UCSD-AML1 (cell line): Measurements from ENCODE around the gene ZNF423.
"Not testable (repeated sequence)": the region's sequence is repeated elsewhere in the genome, so short reads cannot be mapped to it uniquely, and the experiment has no call there.

ENCODE experiments used
- DNase-seq: peaks from one replicate; lab custom pipeline; 2025; ENCODE audit not compliant: unreplicated experiment; lab: John Stamatoyannopoulos, UW

ZNF423 gene

DNA sequence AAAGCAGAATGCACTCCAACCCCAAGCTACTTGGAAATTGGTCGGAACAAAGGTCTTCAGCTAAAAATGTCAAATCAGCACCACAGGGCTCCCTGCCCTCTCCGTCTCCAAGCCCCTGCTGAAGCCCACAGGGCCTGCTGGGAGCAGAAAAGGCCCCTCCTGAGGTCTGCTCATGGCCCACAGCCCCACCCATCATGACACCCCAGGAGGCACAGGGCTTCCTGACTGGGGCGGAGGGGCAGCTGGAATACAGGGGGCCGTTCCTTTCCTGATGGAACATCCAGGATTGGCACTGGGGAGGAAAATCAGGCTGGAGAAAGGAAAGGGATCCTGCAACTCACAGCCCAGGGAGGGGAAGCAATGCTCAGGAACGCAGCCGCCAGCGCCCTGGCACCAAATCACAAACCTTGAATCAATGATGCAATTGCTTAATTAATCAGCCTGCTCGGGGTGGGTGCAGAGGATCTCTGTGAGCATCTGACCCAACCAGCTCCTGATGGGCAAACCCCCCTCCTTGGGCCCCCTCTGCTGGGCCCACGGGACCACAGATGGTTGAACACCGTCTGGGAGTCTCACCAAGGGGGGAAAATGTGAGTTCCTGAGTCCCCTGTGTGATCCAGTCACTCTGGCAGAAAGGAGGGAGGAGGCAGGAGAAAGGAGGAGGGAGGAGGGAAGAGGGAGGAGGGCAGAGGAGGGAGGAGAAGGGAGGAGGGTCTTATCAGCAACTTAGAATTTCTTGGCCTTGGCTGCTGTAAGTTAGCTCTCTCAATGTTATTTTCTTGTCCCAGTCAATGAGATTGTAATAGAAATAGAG is 155.5 kb downstream of the ZNF423 start:
- no peak for DNase-seq

DNA sequence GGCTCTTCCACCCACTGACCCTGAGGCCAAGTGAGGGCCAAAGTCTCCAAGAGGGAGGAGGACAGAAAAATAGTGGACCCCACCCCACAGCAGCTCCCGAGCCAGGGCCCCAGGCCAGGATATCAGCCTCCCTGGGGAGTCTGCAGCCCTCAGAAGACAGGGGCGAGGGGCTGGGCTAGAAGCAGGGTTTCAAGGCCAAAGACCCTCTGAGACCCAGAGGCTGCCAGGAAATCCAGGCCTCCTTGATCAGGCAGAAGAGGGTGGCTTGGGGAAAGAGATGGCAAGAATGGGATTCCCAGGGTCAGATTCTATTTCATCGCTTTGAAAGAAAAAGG is 156.1 kb downstream of the ZNF423 start:
- no peak for DNase-seq

DNA sequence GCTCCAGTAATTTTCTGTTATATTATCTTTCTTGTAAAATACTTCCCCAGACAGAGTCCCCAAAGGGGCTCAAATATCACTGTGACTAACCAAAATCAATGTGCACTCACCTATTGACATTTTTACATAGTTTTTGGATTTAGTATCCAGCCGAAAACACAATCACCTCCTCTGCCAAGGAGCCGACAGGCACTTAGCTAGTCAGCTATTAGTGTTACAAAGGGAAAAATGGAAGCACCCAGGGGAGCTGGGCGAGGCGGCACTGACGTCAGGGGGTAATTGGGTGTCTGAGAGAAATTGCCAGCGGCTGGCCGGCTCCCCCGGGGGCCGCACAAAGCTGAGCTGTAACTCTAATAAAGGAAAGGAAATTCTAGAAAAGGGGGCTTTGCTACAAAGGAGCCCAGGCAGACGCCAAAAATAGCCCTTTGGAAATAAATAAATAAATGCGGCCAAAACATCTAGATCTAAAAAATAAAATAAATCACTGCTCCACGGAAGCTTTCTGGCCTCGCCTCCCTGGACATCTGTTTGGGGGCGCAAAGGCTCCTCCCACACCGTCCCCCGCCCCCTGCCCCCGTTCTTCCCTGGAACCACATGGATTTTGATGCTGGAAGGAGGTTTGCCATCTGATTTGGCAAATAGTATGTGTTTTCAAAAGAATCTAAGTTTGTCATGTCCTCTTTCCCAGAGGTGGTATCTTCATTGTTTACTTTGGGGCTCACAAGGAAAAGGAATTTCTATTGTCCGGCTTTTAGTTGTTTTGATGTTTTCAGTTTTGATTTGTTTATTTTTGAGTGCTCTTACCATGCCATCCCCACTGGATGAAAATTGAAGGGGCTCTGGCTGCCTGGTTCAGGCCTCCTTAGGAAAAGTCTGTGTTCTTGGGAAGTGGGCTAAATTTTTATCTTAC is 156.7 kb downstream of the ZNF423 start:
- no peak for DNase-seq

DNA sequence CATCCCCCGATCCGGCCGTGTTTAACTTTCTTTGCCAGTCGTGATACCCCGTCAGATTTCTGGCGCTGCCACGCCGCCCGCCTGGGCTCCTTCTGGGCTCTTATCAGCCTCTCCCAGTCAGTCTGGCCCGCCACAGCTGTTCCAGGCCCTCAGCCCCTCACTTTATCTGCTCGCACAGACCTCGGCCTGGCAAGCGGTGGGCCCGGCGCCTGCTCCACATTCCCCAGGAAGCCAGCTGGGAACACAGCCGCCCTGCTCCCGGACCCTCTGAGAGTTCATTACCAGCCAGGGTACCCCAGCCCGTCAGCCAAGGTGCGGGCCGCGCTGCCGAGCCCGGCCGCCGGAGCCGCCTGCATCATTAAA is 157.5 kb downstream of the ZNF423 start:
- DNase-seq, result no peak

DNA sequence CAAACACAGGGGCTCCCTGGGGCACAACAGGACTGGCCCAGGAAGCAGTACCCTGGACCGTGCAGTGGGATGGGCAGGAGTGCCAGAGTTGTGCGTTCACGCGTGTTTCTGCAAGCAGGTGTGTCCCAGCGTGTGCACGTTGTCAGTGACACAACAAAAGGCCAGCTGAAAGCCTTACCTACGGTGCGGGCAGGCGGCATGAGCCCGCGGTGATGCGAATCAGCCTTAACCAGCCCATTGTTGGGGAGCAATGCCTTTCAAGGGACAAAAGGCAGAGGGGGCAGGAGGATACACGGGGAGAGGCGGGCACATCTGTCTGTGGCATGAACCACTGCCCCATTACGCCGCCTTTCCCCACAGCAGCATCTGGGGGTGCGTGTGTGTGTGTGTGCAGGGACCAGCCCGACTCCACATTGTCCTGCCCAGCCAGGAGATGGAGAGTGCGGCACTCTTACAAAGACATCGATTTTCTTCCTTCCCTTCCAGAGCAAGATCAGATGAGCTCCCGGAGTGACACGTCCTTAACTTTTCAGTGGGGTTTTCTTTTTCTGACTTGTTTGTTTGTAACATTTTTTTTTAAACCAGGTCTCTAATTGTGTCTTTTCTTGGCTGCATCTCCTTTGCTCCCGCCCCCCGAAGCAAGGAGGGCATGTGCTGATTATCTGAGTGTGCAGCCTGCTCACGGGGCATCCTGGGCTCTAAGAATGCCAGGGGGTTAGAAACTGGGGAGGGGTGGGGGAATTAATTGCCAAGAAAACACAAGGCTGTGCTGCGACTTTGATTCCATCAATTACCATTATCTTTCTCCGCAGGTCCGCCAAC is 158.1 kb downstream of the ZNF423 start:
- DNase-seq, result no peak

DNA sequence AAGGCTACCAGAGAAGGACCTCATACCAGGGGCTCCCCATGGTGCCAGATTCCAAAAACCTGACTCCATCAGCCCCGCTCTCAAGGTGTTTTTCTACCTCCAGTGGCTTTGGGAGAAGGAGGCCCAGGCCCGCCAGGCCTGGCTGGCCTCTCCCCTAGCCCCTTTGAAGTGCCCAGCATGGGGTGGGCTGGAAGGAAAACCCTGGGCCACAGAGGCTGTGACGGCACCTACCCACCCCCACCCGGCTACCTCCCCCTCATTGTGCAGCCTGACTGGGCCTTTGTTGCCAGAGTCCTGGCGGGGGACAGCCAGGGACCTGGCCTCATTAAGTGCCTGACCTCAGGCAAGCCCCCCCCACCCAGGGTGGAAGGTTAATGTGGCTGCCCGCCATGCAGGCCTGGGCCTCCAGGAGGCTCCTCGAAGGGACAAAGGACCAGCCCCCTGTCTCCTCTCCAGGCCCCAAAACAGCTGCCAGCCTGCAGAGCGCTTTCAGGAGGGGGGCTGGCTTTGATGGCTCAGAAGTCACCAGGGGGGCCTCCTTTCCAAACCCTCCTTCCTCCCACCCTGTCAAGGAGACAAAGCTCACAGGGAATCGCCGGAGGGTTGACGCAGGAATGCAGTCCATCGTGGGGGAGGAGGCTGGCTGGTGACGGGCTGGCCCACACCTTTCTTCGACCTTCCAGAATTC is 159.4 kb downstream of the ZNF423 start:
- no peak for DNase-seq

DNA sequence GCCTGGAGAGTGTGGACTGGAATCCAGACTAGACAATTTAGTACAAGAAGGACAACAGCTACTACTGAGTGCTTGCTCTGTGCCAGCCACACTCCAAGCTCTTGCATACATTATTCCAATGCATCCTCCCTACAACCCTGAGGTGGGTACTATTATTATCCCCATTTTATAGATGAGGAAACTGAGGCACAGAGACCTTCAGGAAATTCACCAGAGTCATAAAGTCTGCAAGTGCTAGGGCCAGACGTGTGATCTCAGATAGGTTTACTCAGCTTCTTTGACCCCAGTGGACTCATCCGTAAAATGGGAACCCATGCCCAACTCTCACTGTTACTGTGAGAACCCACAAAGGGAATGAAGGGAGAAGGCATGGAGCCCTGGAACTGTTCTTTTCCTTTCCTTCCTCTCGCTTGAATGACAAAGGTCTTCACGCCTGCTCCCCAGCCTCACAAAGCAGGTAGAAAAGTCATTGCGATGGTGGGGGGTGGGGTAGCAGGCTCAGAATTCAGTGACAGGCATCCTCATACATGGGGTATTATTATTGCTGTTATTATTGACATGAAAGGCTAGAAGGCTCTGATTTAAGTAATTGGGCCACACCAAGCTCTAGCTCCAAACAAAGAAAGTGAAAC is 160.0 kb downstream of the ZNF423 start:
- no peak for DNase-seq

DNA sequence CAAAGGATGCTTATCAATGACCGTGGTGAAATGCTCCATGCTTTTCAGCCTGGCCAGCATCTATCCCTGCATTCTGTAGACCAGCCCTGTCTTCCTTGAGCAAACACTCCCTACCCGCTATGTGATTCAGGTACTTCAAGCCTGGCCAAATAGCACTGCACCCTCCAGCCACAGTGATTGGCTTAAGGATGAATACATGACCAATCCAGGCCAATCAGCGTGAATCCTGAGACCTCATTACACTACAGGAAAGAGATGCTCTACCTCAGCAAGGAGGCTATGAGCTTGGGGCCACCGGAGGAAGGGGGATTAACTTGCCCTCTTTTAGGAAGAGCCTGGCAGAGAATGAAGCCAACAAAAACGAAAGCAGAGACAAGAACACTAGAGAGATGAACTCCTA is 162.5 kb downstream of the ZNF423 start:
- no peak for DNase-seq

DNA sequence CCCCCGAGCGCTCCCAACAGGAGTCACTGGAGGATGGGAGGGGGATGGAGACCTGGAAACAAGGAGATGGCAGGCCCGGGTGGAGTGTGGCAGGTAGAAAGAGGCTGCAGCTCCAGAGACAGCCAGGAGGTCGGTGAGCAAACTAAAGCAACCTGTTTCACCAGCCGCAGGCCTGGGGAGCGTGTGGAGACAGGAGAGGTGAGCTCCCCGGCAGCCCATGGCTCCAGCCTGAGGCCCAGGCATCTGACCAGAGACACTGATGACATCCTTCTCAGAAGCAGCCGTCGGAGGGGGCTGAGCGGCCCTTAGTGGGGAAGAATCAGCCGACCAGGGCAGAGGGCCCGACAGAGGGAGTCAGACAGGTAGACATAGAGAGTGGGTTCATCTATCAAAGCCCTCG is 165.1 kb downstream of the ZNF423 start:
- no peak for DNase-seq

DNA sequence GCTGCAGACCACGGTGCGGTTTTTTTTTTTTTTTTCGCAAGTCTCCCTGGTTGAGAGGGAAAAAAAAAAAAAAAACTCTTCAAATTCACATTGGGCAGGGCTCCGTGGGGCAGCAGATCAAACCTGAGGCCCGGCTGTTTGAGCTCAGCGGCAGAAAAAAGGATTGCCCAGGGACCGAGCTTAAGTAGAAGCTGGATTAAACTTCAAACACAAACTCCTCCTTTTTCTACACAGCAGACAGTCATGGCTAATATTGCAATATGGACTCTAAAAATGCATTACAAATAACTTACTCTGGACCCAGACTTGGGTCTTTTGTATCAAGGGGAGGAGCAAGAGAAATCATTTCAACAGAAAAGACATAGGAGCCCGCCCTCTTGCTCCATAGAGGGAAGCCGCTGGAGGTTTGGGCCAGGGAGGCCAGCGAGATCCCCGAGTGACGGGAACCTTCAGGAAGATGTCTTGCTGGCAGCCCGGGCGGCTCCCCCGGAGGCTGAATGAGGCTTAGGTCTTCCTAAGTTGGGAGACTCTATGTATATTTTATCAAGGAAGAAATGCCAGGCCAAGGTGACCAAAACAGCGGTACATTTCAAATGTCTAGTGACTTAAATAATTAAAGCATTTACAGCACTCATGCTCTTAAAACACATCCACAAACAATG is 167.7 kb downstream of the ZNF423 start:
- DNase-seq, result no peak

DNA sequence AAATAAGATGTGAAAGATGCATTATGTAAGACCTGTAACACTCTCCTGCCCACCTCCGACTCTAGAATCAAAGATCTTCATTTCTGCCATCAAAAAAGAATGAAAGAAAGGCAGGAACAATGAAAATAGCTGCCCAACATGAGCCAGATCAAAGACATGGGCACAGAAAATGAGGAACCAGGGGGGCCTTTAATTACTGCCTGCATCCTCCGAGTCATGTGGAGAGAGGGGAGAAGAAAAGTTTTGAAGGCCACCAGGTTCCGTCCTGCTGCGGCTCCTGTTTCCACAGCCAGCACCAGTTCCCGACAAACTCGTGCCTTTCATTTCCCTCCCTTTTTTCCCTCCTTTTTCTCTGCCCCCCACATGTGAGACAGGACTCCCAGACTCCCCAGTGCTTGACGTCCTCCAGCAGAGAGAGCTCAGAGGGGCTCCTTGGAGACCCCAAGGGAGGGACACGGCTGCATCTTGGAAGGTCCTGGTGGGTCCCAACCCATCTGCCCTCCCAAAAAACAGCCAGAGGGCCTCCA is 168.4 kb downstream of the ZNF423 start:
- no peak for DNase-seq

DNA sequence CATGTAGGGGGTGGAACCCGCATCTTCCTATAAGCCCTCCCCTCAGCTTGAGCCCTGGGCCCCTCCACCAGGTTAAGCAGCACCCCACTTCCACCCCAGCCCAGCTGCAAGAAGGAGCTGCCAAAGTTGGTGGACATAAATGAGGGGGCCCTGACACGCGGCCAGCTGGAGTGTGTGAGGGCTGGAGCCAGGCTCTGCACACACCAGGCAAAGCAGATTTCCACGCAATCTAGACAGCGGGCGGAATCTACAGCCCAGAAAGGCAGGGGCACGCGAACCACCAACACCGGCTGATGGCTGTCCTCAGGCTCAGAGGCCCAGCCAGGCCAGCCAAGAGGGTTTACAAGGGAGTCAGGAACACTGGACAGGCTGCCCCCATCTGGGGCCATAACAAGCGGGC is 171.2 kb downstream of the ZNF423 start:
- DNase-seq, result no peak

DNA sequence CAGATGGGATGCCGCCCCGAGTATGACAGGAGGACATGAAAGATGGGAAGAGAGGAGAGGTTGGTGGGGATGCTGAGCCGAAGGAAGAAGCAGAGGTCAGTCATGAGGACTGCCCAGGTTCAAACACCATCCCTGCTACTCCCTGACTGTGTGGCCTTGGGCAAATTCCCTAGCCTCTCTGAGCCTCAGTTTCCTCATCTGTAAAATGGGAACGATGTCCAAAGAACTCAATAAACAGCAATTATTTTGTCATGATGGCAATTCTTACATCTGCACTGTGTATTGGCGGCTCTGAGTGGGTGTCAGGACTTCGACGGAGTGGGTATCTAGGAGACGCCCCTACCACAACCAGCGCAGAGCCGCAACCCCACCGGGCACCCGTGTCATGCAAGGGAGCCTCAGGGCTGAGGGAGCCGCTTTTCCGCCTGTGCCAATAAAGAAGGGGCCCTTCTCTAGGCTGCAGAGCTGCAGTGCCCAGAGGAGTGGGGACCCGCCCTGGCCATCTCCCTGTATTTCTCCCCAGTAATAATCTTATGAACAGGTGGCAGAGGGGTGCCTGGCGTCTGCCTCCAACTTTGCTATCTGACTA is 173.2 kb downstream of the ZNF423 start:
- DNase-seq, result no peak

DNA sequence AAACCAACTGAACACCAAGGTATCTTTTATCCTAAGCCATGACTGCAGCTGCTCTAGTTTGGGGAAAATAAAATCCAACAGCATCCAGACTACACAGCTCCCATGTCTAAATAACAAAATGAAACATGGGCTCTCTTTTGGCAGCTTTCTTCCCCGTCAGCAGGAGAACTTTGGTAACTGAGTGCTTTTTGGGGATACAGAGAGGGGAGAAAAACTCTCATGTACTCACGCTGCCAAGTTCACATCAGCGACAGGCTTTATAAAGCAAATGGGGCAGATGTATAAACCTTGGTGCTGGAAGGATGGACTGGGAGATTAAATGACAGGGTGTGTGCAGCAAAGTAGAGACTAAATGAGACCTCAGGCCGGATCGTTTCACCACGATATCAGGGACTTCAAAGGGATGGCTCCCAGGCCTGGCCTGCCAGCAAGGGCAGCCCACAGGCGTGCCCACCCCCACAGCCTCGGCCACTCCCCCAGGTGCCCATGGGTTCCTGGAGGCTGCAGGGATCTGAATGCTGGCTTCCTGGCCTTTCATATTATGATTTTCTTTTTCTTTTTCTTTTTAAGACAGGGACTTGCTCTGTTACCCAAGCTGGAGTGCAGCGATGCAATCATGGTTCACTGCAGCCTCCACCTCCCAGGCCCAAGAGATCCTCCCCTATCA is 174.6 kb downstream of the ZNF423 start:
- DNase-seq, result no peak

DNA sequence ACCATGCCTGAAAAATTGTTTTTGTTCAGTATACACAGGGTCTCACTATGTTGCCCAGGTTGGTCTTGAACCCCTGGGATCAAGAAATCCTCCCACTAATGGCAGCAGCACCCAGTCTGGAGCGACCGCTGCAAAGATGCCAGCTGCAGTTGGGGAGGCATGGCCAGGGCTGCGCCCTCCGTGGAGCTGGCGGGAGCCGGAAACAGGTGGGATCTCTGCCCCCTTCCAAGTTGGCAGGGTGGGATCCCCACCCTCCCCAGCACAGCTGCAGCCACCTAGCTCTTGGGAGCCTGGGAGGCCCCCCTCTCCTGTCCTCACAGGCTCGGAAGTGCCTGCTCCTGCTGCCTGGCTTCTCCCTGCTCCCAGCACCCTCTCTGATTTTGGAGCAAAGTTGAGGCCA is 176.8 kb downstream of the ZNF423 start:
- no peak for DNase-seq

DNA sequence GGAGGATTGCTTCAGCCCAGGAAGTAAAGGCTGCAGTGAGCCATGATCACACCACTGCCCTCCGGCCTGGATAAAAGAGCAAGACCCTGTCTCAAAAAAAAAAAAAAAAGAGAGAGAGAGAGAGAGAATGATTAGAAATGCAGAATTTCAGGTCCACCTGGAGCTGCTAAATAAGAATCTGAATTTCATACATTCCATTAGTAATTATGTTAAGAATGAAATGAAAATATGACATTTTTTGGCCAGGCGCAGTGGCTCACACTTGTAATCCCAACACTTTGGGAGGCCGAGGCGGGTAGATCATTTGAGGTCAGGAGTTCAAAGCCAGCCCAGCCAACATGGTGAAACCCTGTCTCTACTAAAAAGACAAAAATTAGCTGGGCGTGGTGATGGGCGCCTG is 178.3 kb downstream of the ZNF423 start:
- DNase-seq, result not testable (repeated sequence)

DNA sequence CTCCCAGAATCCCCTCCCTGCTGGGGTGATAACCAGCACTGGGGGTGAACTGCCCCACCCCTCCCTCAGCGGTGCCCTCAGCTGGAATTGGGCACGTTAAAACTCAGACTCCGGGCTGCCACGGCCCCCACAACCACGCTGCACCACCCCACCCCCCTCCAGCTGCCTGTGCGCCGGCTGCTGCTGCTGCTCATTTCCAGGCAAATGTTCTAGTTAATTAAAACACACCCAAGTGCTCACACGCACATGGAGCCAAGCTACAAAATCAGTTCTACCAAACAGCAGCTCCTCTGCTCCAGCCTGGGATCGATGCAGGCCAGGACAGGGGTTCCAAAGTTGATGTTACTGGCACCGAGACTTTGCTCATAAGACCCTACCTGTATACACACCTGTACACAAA is 180.5 kb downstream of the ZNF423 start:
- no peak for DNase-seq

DNA sequence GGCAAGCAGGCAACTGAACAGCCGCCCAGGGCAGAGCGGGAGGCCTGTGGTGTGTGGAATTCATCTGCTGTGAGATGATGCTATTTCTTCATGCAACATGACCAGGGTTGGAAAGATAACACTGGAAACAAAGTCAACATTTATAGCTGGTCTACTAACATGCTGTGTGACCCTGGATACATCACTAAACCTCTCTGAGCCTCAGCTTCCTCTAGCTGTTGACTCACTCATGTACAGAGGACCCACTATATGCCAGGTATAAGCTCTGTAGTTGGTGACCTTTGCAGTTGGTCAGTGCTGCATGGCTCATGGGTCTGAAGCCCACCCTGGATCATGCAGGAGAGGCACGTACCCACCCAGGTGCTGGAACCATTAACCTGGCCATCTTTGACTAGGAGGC is 180.9 kb downstream of the ZNF423 start:
- DNase-seq, result no peak

DNA sequence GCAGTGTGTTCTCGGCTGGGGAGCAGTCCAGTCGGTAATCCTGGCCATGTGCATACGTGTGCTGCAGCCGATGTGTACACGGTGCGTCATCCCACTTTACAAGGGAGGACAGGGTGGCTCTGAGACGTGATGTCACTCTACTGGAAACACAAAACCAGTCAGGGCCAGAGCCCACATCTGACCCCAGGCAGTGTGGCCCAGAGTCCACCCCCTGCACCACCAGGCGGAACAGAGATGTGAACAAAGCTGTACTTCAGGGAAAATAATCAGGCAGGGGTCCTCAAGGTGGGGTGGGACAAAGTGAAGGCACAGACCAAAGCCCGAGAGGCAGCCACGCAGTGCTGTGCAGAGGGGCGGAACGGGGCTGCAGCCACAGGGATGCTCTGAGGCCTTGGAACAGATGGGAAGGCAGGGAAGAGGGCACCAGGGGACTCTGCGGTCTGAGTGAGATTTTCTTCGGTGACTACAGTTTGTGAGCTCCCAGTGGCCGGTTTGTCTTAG is 181.5 kb downstream of the ZNF423 start:
- no peak for DNase-seq
